ENCODE results near the gene GPRC5B.

The GPRC5B gene

GRCh38 chr16:19859166-19859565, 25.5 kb downstream of the GPRC5B start:
- Histone ChIP-seq H3K4me3 (ENCODE audit: low read length in 2 of 2) (no peak overlapping the region), H3K27ac (ENCODE audit: low read depth in 2 of 2, low read length in 2 of 2) (no peak overlapping the region), H3K4me1 (ENCODE audit: control insufficient read depth in 2 of 2, insufficient read depth in 2 of 2, low read length in 2 of 2) (no peaks in the 10 kb centered on the region), H3K9ac (ENCODE audit: low read depth in 1 of 2, low read length in 2 of 2) (no peak overlapping the region), H3K27me3 (ENCODE audit: control insufficient read depth in 2 of 2, insufficient read depth in 2 of 2, low read length in 2 of 2) (no peaks in the 10 kb centered on the region), H3K9me3 (ENCODE audit: control insufficient read depth in 2 of 2, low read length in 2 of 2) (no peaks in the 10 kb centered on the region), H3K36me3 (ENCODE audit: control insufficient read depth in 2 of 2, insufficient read depth in 2 of 2, low read length in 2 of 2) (no peaks in the 10 kb centered on the region)

- Histone ChIP-seq H3K9me3 (ENCODE audit: control insufficient read depth in 2 of 2, low read length in 2 of 2) (no peaks in the 10 kb centered on the region), H3K27me3 (ENCODE audit: control insufficient read depth in 2 of 2, insufficient read depth in 2 of 2, low read length in 2 of 2) (no peaks in the 10 kb centered on the region), H3K4me3 (ENCODE audit: low read length in 2 of 2) (no peak overlapping the region), H3K4me1 (ENCODE audit: control insufficient read depth in 2 of 2, insufficient read depth in 2 of 2, low read length in 2 of 2) (no peaks in the 10 kb centered on the region), H3K9ac (ENCODE audit: low read depth in 1 of 2, low read length in 2 of 2) (no peak overlapping the region), H3K36me3 (ENCODE audit: control insufficient read depth in 2 of 2, insufficient read depth in 2 of 2, low read length in 2 of 2) (no peaks in the 10 kb centered on the region), H3K27ac (ENCODE audit: low read depth in 2 of 2, low read length in 2 of 2) (no peak overlapping the region)
Measured at GRCh38 chr16:19858340-19859018, 26.2 kb downstream of the GPRC5B start.

GRCh38 chr16:19857593-19858339, 26.9 kb downstream of the GPRC5B start:
- Histone ChIP-seq H3K27me3 (ENCODE audit: control insufficient read depth in 2 of 2, insufficient read depth in 2 of 2, low read length in 2 of 2) (no peaks in the 10 kb centered on the region), H3K4me3 (ENCODE audit: low read length in 2 of 2) (no peak overlapping the region), H3K27ac (ENCODE audit: low read depth in 2 of 2, low read length in 2 of 2) (no peak overlapping the region), H3K4me1 (ENCODE audit: control insufficient read depth in 2 of 2, insufficient read depth in 2 of 2, low read length in 2 of 2) (no peaks in the 10 kb centered on the region), H3K9ac (ENCODE audit: low read depth in 1 of 2, low read length in 2 of 2) (no peak overlapping the region), H3K9me3 (ENCODE audit: control insufficient read depth in 2 of 2, low read length in 2 of 2) (no peaks in the 10 kb centered on the region), H3K36me3 (ENCODE audit: control insufficient read depth in 2 of 2, insufficient read depth in 2 of 2, low read length in 2 of 2) (no peaks in the 10 kb centered on the region)

GRCh38 chr16:19856120-19856519, 28.5 kb downstream of the GPRC5B start:
- Histone ChIP-seq H3K4me3 (ENCODE audit: low read length in 2 of 2) (no peak overlapping the region), H3K27me3 (ENCODE audit: control insufficient read depth in 2 of 2, insufficient read depth in 2 of 2, low read length in 2 of 2) (no peaks in the 10 kb centered on the region), H3K9ac (ENCODE audit: low read depth in 1 of 2, low read length in 2 of 2) (no peak overlapping the region), H3K27ac (ENCODE audit: low read depth in 2 of 2, low read length in 2 of 2) (no peak overlapping the region), H3K4me1 (ENCODE audit: control insufficient read depth in 2 of 2, insufficient read depth in 2 of 2, low read length in 2 of 2) (no peaks in the 10 kb centered on the region), H3K36me3 (ENCODE audit: control insufficient read depth in 2 of 2, insufficient read depth in 2 of 2, low read length in 2 of 2) (no peaks in the 10 kb centered on the region), H3K9me3 (ENCODE audit: control insufficient read depth in 2 of 2, low read length in 2 of 2) (no peaks in the 10 kb centered on the region)

GRCh38 chr16:19854543-19854876, 30.1 kb downstream of the GPRC5B start:
- no peak overlapping the region for H3K4me3 ChIP-seq (ENCODE audit: low read length in 2 of 2)
- H3K4me1 ChIP-seq (ENCODE audit: control insufficient read depth in 2 of 2, insufficient read depth in 2 of 2, low read length in 2 of 2), result no peaks in the 10 kb centered on the region
- no peak overlapping the region for H3K9ac ChIP-seq (ENCODE audit: low read depth in 1 of 2, low read length in 2 of 2)

GRCh38 chr16:19853742-19854542, 30.7 kb downstream of the GPRC5B start:
- Histone ChIP-seq H3K4me3 (ENCODE audit: low read length in 2 of 2) (no peak overlapping the region), H3K4me1 (ENCODE audit: control insufficient read depth in 2 of 2, insufficient read depth in 2 of 2, low read length in 2 of 2) (no peaks in the 10 kb centered on the region), H3K9ac (ENCODE audit: low read depth in 1 of 2, low read length in 2 of 2) (no peak overlapping the region), H3K27me3 (ENCODE audit: control insufficient read depth in 2 of 2, insufficient read depth in 2 of 2, low read length in 2 of 2) (no peaks in the 10 kb centered on the region), H3K36me3 (ENCODE audit: control insufficient read depth in 2 of 2, insufficient read depth in 2 of 2, low read length in 2 of 2) (no peaks in the 10 kb centered on the region), H3K9me3 (ENCODE audit: control insufficient read depth in 2 of 2, low read length in 2 of 2) (no peaks in the 10 kb centered on the region), H3K27ac (ENCODE audit: low read depth in 2 of 2, low read length in 2 of 2) (no peak overlapping the region)

More at GRCh38 chr16:19854543-19854876, 30.1 kb downstream of the GPRC5B start:
- Histone ChIP-seq H3K9me3 (ENCODE audit: control insufficient read depth in 2 of 2, low read length in 2 of 2) (no peaks in the 10 kb centered on the region), H3K36me3 (ENCODE audit: control insufficient read depth in 2 of 2, insufficient read depth in 2 of 2, low read length in 2 of 2) (no peaks in the 10 kb centered on the region), H3K27ac (ENCODE audit: low read depth in 2 of 2, low read length in 2 of 2) (no peak overlapping the region), H3K27me3 (ENCODE audit: control insufficient read depth in 2 of 2, insufficient read depth in 2 of 2, low read length in 2 of 2) (no peaks in the 10 kb centered on the region)

GRCh38 chr16:19853132-19853741, 31.4 kb downstream of the GPRC5B start:
- Histone ChIP-seq H3K4me1 (ENCODE audit: control insufficient read depth in 2 of 2, insufficient read depth in 2 of 2, low read length in 2 of 2) (no peaks in the 10 kb centered on the region), H3K9ac (ENCODE audit: low read depth in 1 of 2, low read length in 2 of 2) (no peak overlapping the region), H3K27ac (ENCODE audit: low read depth in 2 of 2, low read length in 2 of 2) (no peak overlapping the region)

GRCh38 chr16:19851476-19851875, 33.2 kb downstream of the GPRC5B start:
- no peak overlapping the region for H3K27ac ChIP-seq (ENCODE audit: low read depth in 2 of 2, low read length in 2 of 2)
- no peak overlapping the region for H3K4me3 ChIP-seq (ENCODE audit: low read length in 2 of 2)
- H3K4me1 ChIP-seq (ENCODE audit: control insufficient read depth in 2 of 2, insufficient read depth in 2 of 2, low read length in 2 of 2), result no peaks in the 10 kb centered on the region
- H3K36me3 ChIP-seq (ENCODE audit: control insufficient read depth in 2 of 2, insufficient read depth in 2 of 2, low read length in 2 of 2), result no peaks in the 10 kb centered on the region
- H3K9ac ChIP-seq (ENCODE audit: low read depth in 1 of 2, low read length in 2 of 2), result no peak overlapping the region
- no peaks in the 10 kb centered on the region for H3K27me3 ChIP-seq (ENCODE audit: control insufficient read depth in 2 of 2, insufficient read depth in 2 of 2, low read length in 2 of 2)
- no peaks in the 10 kb centered on the region for H3K9me3 ChIP-seq (ENCODE audit: control insufficient read depth in 2 of 2, low read length in 2 of 2)

More at GRCh38 chr16:19853132-19853741, 31.4 kb downstream of the GPRC5B start:
- Histone ChIP-seq H3K36me3 (ENCODE audit: control insufficient read depth in 2 of 2, insufficient read depth in 2 of 2, low read length in 2 of 2) (no peaks in the 10 kb centered on the region), H3K27me3 (ENCODE audit: control insufficient read depth in 2 of 2, insufficient read depth in 2 of 2, low read length in 2 of 2) (no peaks in the 10 kb centered on the region), H3K4me3 (ENCODE audit: low read length in 2 of 2) (no peak overlapping the region), H3K9me3 (ENCODE audit: control insufficient read depth in 2 of 2, low read length in 2 of 2) (no peaks in the 10 kb centered on the region)

- H3K4me1 ChIP-seq (ENCODE audit: control insufficient read depth in 2 of 2, insufficient read depth in 2 of 2, low read length in 2 of 2), result no peaks in the 10 kb centered on the region
- no peaks in the 10 kb centered on the region for H3K9me3 ChIP-seq (ENCODE audit: control insufficient read depth in 2 of 2, low read length in 2 of 2)
- H3K36me3 ChIP-seq (ENCODE audit: control insufficient read depth in 2 of 2, insufficient read depth in 2 of 2, low read length in 2 of 2), result no peaks in the 10 kb centered on the region
- no peak overlapping the region for H3K9ac ChIP-seq (ENCODE audit: low read depth in 1 of 2, low read length in 2 of 2)
- no peak overlapping the region for H3K27ac ChIP-seq (ENCODE audit: low read depth in 2 of 2, low read length in 2 of 2)
- no peaks in the 10 kb centered on the region for H3K27me3 ChIP-seq (ENCODE audit: control insufficient read depth in 2 of 2, insufficient read depth in 2 of 2, low read length in 2 of 2)
- no peak overlapping the region for H3K4me3 ChIP-seq (ENCODE audit: low read length in 2 of 2)
Measured at GRCh38 chr16:19850131-19850817, 34.4 kb downstream of the GPRC5B start.
